Ishikawa (cell line): ENCODE measurements around the gene TIMM29.

Experiments used
- CREB1 ChIP-seq: IDR thresholded peaks from 2 replicates; pipeline ENCODE4 v1.6.1; 2012; ENCODE audit warnings: low read depth

Gene TIMM29

DNA sequence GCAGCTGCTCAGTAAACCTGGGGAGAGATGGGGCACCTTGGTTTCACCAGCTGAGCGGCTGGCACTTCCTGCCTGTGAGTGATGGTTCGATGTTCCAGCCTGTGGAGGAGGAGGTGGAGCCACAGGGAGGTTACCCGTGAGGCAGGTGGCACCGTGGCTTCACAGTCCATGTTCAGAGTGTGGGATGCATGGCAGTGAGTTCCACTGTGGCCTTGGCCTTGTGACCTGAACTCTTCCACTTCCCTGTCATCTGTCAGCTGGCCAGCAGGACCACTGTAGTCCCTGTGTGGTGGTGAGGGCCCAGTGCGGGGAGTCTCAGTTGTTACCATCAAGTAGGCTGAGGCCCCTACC is 49.1 kb downstream of the TIMM29 start:
- TF ChIP-seq CREB1, result no peak
